ENCODE measurements around the gene IP6K3. TPM values are rescaled to one million over a fixed set of nuclear protein-coding genes. Genes with fewer than 3 reads are reported as not detected.

IP6K3 gene
- 1 to 10 TPM in 1 of 4 donors, under 1 TPM in 3; 0.19 to 2.2 (median 0.45) TPM for total RNA-seq

GRCh38 chr6:33746651-33747100 lies at the start of gene IP6K3:
Gene IP6K3 (minus strand): TSS chr6:33746905. CDS start chr6:33735476, 11,429 bp downstream.
- DNase-seq (ENCODE audit: low spot score), result no peak
- no peak for TF ChIP-seq CTCF (IDR thresholded peaks at IDR 0.05)
- ATAC-seq (ENCODE audit: low FRiP score), result no peak

GRCh38 chr6:33794910-33795623 lies 48.4 kb upstream of the IP6K3 start:
- TF ChIP-seq CTCF (IDR thresholded peaks at IDR 0.05), result no peak
- DNase-seq (ENCODE audit: low spot score) (no peak), ATAC-seq (ENCODE audit: low FRiP score) (no peak)

- DNase-seq (ENCODE audit: low spot score) (no peak), ATAC-seq (ENCODE audit: low FRiP score) (no peak)
- no peak for TF ChIP-seq CTCF (IDR thresholded peaks at IDR 0.05)
Measured at GRCh38 chr6:33792981-33793380, 46.3 kb upstream of the IP6K3 start.

- ATAC-seq (ENCODE audit: low FRiP score), result no peak
- no peak for TF ChIP-seq CTCF (IDR thresholded peaks at IDR 0.05)
- DNase-seq (ENCODE audit: low spot score), result no peak
Measured at GRCh38 chr6:33791620-33792019, 44.9 kb upstream of the IP6K3 start.

GRCh38 chr6:33790910-33791309 lies 44.2 kb upstream of the IP6K3 start:
- TF ChIP-seq CTCF (IDR thresholded peaks at IDR 0.05), result no peak
- DNase-seq (ENCODE audit: low spot score) (no peak), ATAC-seq (ENCODE audit: low FRiP score) (no peak)

- DNase-seq (ENCODE audit: low spot score), result no peak
- TF ChIP-seq CTCF (IDR thresholded peaks at IDR 0.05), result no peak
- no peak for ATAC-seq (ENCODE audit: low FRiP score)
Measured at GRCh38 chr6:33790379-33790778, 43.7 kb upstream of the IP6K3 start.

GRCh38 chr6:33789550-33789895 lies 42.8 kb upstream of the IP6K3 start:
- ATAC-seq (ENCODE audit: low FRiP score) (no peak), DNase-seq (ENCODE audit: low spot score) (no peak)
- TF ChIP-seq CTCF (IDR thresholded peaks at IDR 0.05), result no peak
